T-helper 17 cell (primary cell): Measurements from ENCODE around the gene TCP1. TPM values are rescaled to one million over a fixed set of nuclear protein-coding genes. Genes with fewer than 3 reads are reported as not detected.
A peak's percentile ranks its signal among the peaks of the same experiment; 100 is the strongest.

Experiments
- ATAC-seq: fragments of 150-1000 bp; cut with Tn5 transposase; 2 replicates; pipeline ENCODE4 v1.10.0; 2021; ENCODE audit warnings: mild to moderate bottlenecking, moderate library complexity
- DNase-seq, 3 donors: peaks; one replicate each; pipeline versions ENCODE4 v3.0.0 to v3.0.0-alpha.2; 2020 to 2021
- H3K9me3 ChIP-seq: one replicate; pipeline ENCODE4 v1.7.0; 2013; ENCODE audit warnings: low read length, mild to moderate bottlenecking; ENCODE audit not compliant: control insufficient read depth, poor library complexity, severe bottlenecking
- H3K27ac Mint-ChIP-seq: one replicate; pipeline ENCODE4 v1.8.0; 2022; ENCODE audit warnings: mild to moderate bottlenecking, moderate library complexity, mixed read lengths
- H3K27me3 Mint-ChIP-seq: one replicate; pipeline ENCODE4 v1.8.0; 2022; ENCODE audit warnings: mixed read lengths
- H3K36me3 Mint-ChIP-seq: one replicate; pipeline ENCODE4 v1.8.0; 2022; ENCODE audit warnings: low read depth, mixed read lengths
- H3K4me1 Mint-ChIP-seq: one replicate; pipeline ENCODE4 v1.8.0; 2022; ENCODE audit warnings: mild to moderate bottlenecking, mixed read lengths
- H3K4me3 Mint-ChIP-seq: one replicate; pipeline ENCODE4 v1.8.0; 2022; ENCODE audit warnings: mild to moderate bottlenecking, moderate library complexity, mixed read lengths
- total RNA-seq, 4 donors: library from RNA in 2 of 4; stranded (reverse) in 2 of 4; gene quantifications; one replicate each; pipeline ENCODE4 v1.2.3 and lab custom pipeline; 2022 to 2026

Gene TCP1
- 100 to 1,000 TPM; 195 to 196 TPM for total RNA-seq
- 180 to 251 reads per million in 2 donors for total RNA-seq (lab: John Stamatoyannopoulos, UW)

DNA sequence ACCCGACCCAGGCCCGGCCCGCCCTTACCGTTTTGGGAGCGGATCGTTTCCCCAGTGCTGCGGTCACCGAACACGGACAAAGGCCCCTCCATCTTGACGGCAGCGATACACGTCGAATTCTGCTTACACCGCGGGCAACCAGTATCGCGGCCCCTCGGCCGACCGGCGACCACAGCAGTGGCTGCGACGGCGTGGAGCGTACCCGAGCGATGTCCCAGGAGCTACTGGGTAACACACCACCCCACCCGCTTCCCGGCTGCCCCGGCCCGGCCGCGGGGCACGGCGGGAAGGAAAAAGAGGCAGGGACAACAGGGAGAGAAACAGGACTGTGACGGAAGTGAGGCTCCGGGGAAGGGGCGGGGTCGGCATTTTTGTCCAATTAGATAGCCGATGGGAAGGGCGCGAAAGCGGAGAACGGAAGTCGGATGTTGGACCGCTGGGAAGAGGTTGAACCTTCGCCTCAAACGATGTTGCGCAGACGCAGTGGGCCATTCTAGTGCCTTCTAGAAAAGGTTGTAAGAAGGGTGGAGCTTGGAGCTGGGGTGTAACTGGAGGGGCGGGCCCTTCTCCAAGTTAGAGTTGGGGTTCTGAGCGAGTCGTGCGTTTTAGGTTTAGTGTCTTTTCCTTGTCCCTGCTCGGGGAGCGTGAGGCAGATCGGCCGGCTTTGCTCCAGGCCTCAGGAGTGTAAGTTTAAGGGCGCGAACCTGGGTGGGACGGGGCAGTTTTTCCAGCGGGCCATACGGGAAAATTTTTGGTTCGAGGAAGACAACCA lies at the start of gene TCP1:
Gene TCP1 (minus strand): TSS at position 226 of the 772 bp plus-strand sequence. CDS start 134 bp downstream, at position 92.
- H3K36me3 Mint-ChIP-seq, result peaks cover 2% of the 10 kb centered on the region
- peaks cover 41% of the 10 kb centered on the region for H3K4me1 Mint-ChIP-seq

GRCh38 chr6:159838020-159838744 lies 48.8 kb upstream of the TCP1 start:
- Mint-ChIP-seq H3K4me3 (no peak overlapping the region), H3K4me1 (peaks cover 4% of the 10 kb centered on the region), H3K27me3 (peaks cover 45% of the 10 kb centered on the region), H3K36me3 (peaks cover 3% of the 10 kb centered on the region), H3K27ac (no peak overlapping the region)
- H3K9me3 ChIP-seq, result no peaks in the 10 kb centered on the region
- DNase-seq (no peak), ATAC-seq (no peak)

More for the DNA sequence above, at the start of gene TCP1:
- DNase-seq, result peak; percentile 93 to 98 (median 93)
- no peaks in the 10 kb centered on the region for H3K27me3 Mint-ChIP-seq
- peak within 1 kb of the TSS; percentile 97 for H3K27ac Mint-ChIP-seq
- no peaks in the 10 kb centered on the region for H3K9me3 ChIP-seq
- peak within 1 kb of the TSS; percentile 98 for H3K4me3 Mint-ChIP-seq
- ATAC-seq, result peak; percentile 86

DNA sequence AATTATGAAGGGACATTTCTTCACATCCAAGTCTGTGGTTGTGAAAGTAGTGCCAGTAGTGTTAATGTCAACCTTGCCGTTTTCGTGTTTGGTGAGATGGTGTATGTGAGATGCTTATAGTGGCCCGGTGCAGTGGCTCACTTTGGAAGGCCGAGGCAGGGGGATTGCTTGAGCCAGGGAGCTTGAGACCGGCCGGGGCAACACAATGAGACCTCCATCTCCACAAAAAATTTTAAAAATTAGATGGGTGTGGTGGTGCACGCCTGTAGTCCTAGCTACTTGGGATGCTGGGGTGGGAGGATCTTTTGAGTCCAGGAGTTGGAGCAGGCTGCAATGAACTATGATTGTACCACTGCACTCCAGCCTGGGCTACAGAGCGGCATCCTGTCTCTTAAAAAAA lies 48.1 kb upstream of the TCP1 start:
- no peak overlapping the region for H3K4me3 Mint-ChIP-seq
- H3K27me3 Mint-ChIP-seq, result peaks cover 45% of the 10 kb centered on the region
- peaks cover 3% of the 10 kb centered on the region for H3K36me3 Mint-ChIP-seq
- H3K9me3 ChIP-seq, result no peaks in the 10 kb centered on the region
- DNase-seq (no peak), ATAC-seq (no peak)
- peaks cover 4% of the 10 kb centered on the region for H3K4me1 Mint-ChIP-seq
- H3K27ac Mint-ChIP-seq, result no peak overlapping the region

DNA sequence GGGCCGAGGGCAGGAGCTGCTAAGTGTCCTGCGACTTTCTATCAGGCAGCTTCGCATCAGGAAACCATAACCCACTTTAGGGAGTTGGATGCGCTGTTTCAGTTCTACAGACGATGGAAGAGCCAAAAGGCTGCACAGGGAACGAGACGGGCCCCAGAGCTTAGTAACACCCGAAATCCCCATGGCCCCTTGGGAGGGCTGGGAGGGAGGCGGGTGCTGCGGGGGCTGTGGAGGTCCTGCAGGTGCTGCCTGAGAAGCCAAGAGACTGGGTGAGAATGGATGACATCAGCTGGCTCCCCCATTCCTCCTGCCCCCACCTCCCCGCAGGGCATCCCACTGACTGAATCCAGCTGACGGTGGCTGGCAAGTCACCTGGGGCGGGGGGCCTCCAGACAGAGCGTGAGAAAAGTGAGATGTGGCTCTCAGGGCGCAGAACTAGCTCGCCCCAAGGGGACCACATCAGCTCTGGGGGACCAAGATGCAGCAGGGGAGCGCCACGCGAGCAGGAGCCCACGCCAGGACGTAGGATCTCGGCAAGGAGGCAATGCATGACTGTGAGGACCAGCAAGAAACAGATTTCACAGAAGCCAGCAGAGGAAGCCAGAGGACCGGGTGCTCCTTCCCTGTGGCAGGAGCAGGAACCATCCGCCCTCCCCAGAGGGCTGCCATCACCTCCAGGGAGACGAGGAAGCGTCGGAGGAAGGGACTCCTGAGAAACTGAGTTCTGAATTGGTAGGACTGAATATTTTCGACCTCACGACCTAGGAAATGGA lies 47.5 kb upstream of the TCP1 start:
- H3K27ac Mint-ChIP-seq, result no peak overlapping the region
- H3K9me3 ChIP-seq, result no peaks in the 10 kb centered on the region
- peaks cover 3% of the 10 kb centered on the region for H3K36me3 Mint-ChIP-seq
- ATAC-seq, result no peak
- H3K4me3 Mint-ChIP-seq, result no peak overlapping the region
- H3K4me1 Mint-ChIP-seq, result peaks cover 3% of the 10 kb centered on the region
- H3K27me3 Mint-ChIP-seq, result peaks cover 43% of the 10 kb centered on the region
- DNase-seq, result no peak

DNA sequence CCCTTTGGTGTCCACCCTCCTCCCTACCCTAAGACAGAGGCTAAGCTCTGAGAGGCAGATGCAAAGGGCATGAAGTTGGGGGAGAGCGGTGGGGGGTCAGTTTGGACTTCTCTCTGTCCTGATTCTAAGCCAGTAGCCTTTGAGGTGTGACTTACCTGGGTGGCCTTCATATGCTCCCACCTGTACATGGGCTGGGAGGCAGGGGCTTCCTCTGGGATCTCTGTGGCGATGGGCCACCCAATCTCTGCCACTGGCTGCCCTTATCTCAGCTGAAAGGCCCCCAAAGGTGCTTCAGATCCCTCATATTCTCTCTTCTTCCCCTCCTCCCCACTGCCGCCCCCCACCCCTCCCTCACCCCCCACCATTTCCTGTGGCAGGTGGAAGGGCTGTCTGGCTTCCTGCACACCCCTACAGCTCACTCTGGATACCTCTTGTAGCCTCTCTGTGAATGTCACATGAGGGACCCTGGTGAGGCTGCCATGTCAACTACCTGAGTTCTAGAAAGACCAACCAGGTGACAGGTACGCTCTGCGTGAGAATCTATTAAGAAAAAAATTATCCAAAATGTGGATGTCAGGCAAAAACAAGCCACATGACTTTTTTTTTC lies 44.7 kb upstream of the TCP1 start:
- ATAC-seq (no peak), DNase-seq (no peak)
- H3K4me1 Mint-ChIP-seq, result peaks cover 6% of the 10 kb centered on the region
- no peaks in the 10 kb centered on the region for H3K9me3 ChIP-seq
- peaks cover 32% of the 10 kb centered on the region for H3K27me3 Mint-ChIP-seq
- peaks cover 3% of the 10 kb centered on the region for H3K36me3 Mint-ChIP-seq
- no peak overlapping the region for H3K27ac Mint-ChIP-seq
- H3K4me3 Mint-ChIP-seq, result no peak overlapping the region

DNA sequence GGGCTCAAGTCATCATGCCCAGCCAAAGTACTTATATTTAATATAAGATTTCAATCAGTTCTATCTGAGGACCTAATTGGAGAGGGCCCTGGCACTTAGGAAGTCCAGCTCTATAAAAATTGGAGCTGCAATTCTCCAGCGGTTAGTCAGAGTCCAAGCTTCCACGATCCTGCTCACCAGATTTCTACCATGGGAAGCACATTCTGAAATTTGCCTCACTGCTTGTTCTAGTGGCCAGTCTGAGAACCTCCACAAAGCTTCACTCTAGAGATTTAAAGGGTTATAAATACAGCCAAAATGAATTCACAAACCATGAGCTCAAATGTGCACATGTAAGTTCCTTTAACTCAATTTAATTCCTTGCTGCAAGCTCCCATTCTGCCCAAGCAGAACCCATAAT lies 44.2 kb upstream of the TCP1 start:
- Mint-ChIP-seq H3K4me1 (peaks cover 6% of the 10 kb centered on the region), H3K36me3 (peaks cover 3% of the 10 kb centered on the region), H3K27me3 (peaks cover 31% of the 10 kb centered on the region), H3K4me3 (no peak overlapping the region), H3K27ac (no peak overlapping the region)
- ATAC-seq (no peak), DNase-seq (no peak)
- no peaks in the 10 kb centered on the region for H3K9me3 ChIP-seq

- Mint-ChIP-seq H3K4me1 (peaks cover 6% of the 10 kb centered on the region), H3K4me3 (no peak overlapping the region), H3K27me3 (peaks cover 25% of the 10 kb centered on the region), H3K36me3 (peaks cover 1% of the 10 kb centered on the region), H3K27ac (no peak overlapping the region)
- H3K9me3 ChIP-seq, result no peaks in the 10 kb centered on the region
- no peak for ATAC-seq
- DNase-seq, result no peak
Observed at GRCh38 chr6:159832946-159833345, 43.5 kb upstream of the TCP1 start.

- no peaks in the 10 kb centered on the region for H3K9me3 ChIP-seq
- DNase-seq (no peak), ATAC-seq (no peak)
- Mint-ChIP-seq H3K27me3 (peaks cover 9% of the 10 kb centered on the region), H3K4me1 (peaks cover 6% of the 10 kb centered on the region), H3K4me3 (no peak overlapping the region), H3K27ac (no peak overlapping the region), H3K36me3 (no peaks in the 10 kb centered on the region)
Observed at GRCh38 chr6:159831373-159831679, 41.9 kb upstream of the TCP1 start.

- H3K4me3 Mint-ChIP-seq, result no peak overlapping the region
- no peak overlapping the region for H3K27ac Mint-ChIP-seq
- no peak for ATAC-seq
- peaks cover 6% of the 10 kb centered on the region for H3K4me1 Mint-ChIP-seq
- no peaks in the 10 kb centered on the region for H3K9me3 ChIP-seq
- H3K36me3 Mint-ChIP-seq, result no peaks in the 10 kb centered on the region
- DNase-seq, result no peak
- peaks cover 7% of the 10 kb centered on the region for H3K27me3 Mint-ChIP-seq
Observed at GRCh38 chr6:159830501-159831372, 41.3 kb upstream of the TCP1 start.

GRCh38 chr6:159829526-159829925 lies 40.1 kb upstream of the TCP1 start:
- peaks cover 7% of the 10 kb centered on the region for H3K27me3 Mint-ChIP-seq
- H3K36me3 Mint-ChIP-seq, result no peaks in the 10 kb centered on the region
- ATAC-seq, result no peak
- H3K27ac Mint-ChIP-seq, result no peak overlapping the region
- H3K4me1 Mint-ChIP-seq, result peaks cover 6% of the 10 kb centered on the region
- no peak overlapping the region for H3K4me3 Mint-ChIP-seq
- H3K9me3 ChIP-seq, result no peaks in the 10 kb centered on the region
- DNase-seq, result no peak

GRCh38 chr6:159828074-159828473 lies 38.7 kb upstream of the TCP1 start:
- ATAC-seq, result no peak
- Mint-ChIP-seq H3K27me3 (peaks cover 7% of the 10 kb centered on the region), H3K36me3 (peaks cover under 1% of the 10 kb centered on the region)

GRCh38 chr6:159826968-159827647 lies 37.7 kb upstream of the TCP1 start:
- no peak overlapping the region for H3K27ac Mint-ChIP-seq
- H3K4me1 Mint-ChIP-seq, result peaks cover 9% of the 10 kb centered on the region
- H3K4me3 Mint-ChIP-seq, result no peak overlapping the region
- peaks cover 5% of the 10 kb centered on the region for H3K36me3 Mint-ChIP-seq
- peaks cover 7% of the 10 kb centered on the region for H3K27me3 Mint-ChIP-seq
- no peak for DNase-seq
- ATAC-seq, result no peak
- H3K9me3 ChIP-seq, result no peaks in the 10 kb centered on the region

More at GRCh38 chr6:159828074-159828473, 38.7 kb upstream of the TCP1 start:
- Mint-ChIP-seq H3K4me3 (no peak overlapping the region), H3K4me1 (peaks cover 7% of the 10 kb centered on the region), H3K27ac (no peak overlapping the region)
- no peaks in the 10 kb centered on the region for H3K9me3 ChIP-seq
- no peak for DNase-seq
